Glutamatergic neuron (in vitro differentiated cells): ENCODE measurements around the gene ADCK2. TPM values are rescaled to one million over a fixed set of nuclear protein-coding genes. Genes with fewer than 3 reads are reported as not detected.

ENCODE experiments used
- DNase-seq: peaks from one replicate; pipeline ENCODE4 v3.0.0; 2022
- H3K27ac Mint-ChIP-seq: one replicate; pipeline ENCODE4 v1.8.0; 2020; ENCODE audit warnings: mild to moderate bottlenecking, mixed read lengths, inconsistent platforms; ENCODE audit not compliant: unreplicated experiment
- H3K27me3 Mint-ChIP-seq: one replicate; pipeline ENCODE4 v1.8.0; 2020; ENCODE audit warnings: mild to moderate bottlenecking, moderate library complexity, mixed read lengths, inconsistent platforms; ENCODE audit not compliant: unreplicated experiment
- H3K36me3 Mint-ChIP-seq: one replicate; pipeline ENCODE4 v1.8.0; 2020; ENCODE audit warnings: mild to moderate bottlenecking, mixed read lengths, inconsistent platforms; ENCODE audit not compliant: unreplicated experiment
- H3K4me1 Mint-ChIP-seq: one replicate; pipeline ENCODE4 v1.8.0; 2020; ENCODE audit warnings: mild to moderate bottlenecking, low read depth, mixed read lengths, inconsistent platforms; ENCODE audit not compliant: unreplicated experiment
- H3K4me3 Mint-ChIP-seq: one replicate; pipeline ENCODE4 v1.8.0; 2020; ENCODE audit warnings: mild to moderate bottlenecking, mixed read lengths, inconsistent platforms; ENCODE audit not compliant: unreplicated experiment
- H3K9me3 Mint-ChIP-seq: one replicate; pipeline ENCODE4 v1.8.0; 2020; ENCODE audit warnings: mild to moderate bottlenecking, moderate library complexity, mixed read lengths, inconsistent platforms; ENCODE audit not compliant: unreplicated experiment
- CTCF ChIP-seq: fragments of 200-600 bp; sonication (generic); IDR thresholded peaks from one replicate; pipeline ENCODE4 v1.5.0; 2021; ENCODE audit not compliant: partially characterized antibody, unreplicated experiment
- total RNA-seq: library from RNA; stranded (reverse); fragmentation: NEBNext Ultra II Directional; extraction: Animal tissue kit (Norgen Biotek cat#: 25700); gene quantifications from one replicate; pipeline ENCODE4 v1.2.1, GENCODE V29; 2021; ENCODE audit not compliant: unreplicated experiment

ADCK2 gene
- total RNA-seq, 1 donor from 2014 or later: 9.1 TPM

GRCh38 chr7:140677496-140677895, 4.8 kb downstream of the ADCK2 start:
- Mint-ChIP-seq H3K9me3 (peaks cover 4% of the 10 kb centered on the region), H3K36me3 (no peaks in the 10 kb centered on the region), H3K4me1 (peaks cover 3% of the 10 kb centered on the region), H3K27me3 (peaks cover 2% of the 10 kb centered on the region), H3K27ac (no peak overlapping the region), H3K4me3 (no peak overlapping the region)
- no peak for DNase-seq
- TF ChIP-seq CTCF: no peak

GRCh38 chr7:140678081-140678815, 5.5 kb downstream of the ADCK2 start:
- Mint-ChIP-seq H3K27me3 (peaks cover 2% of the 10 kb centered on the region), H3K4me1 (peaks cover 3% of the 10 kb centered on the region), H3K4me3 (no peak overlapping the region), H3K9me3 (peaks cover 4% of the 10 kb centered on the region), H3K27ac (no peak overlapping the region), H3K36me3 (no peaks in the 10 kb centered on the region)
- no peak for TF ChIP-seq CTCF
- no peak for DNase-seq

DNA sequence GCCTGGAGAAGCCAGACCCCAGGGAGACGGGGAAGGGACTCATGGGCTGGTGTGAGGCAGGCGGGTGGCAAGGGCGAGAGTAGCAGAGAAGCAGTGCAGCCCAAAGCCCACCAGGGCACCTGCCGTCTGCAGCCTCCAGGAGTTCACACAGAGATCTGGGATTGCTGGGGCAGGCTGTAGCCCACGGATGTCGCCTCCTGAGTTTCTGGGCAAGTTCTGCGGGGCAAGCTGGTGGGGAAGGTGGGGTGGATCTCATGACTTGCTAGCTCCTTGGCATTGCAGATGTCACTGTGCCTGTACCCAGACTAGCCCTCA, 6.0 kb downstream of the ADCK2 start:
- H3K27me3 Mint-ChIP-seq: no peaks in the 10 kb centered on the region
- no peak for DNase-seq
- peaks cover 3% of the 10 kb centered on the region for H3K9me3 Mint-ChIP-seq
- no peak for TF ChIP-seq CTCF
- no peaks in the 10 kb centered on the region for H3K36me3 Mint-ChIP-seq
- peaks cover 3% of the 10 kb centered on the region for H3K4me1 Mint-ChIP-seq
- H3K27ac Mint-ChIP-seq: no peak overlapping the region
- H3K4me3 Mint-ChIP-seq: no peak overlapping the region

DNA sequence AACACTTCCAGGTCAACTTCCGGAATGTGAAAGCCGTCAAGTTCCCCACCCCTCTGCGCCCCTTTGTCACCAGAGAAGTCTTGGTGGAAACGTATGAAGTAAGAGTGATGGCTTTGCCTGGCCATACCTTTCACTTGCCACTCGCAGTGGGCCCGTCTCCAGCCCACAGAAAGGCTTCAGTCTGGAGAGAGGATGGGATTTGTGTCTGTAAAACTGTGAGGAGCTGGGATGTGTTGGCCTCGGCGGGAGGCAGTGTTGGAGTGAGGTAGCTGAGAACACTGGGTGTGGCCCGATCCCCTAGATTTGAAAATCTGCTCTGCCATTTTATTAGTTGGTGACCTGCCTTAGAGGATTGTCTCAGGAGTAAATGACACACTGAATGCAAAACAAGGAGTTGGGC, 6.4 kb downstream of the ADCK2 start:
- H3K27ac Mint-ChIP-seq: no peak overlapping the region
- H3K4me3 Mint-ChIP-seq: no peak overlapping the region
- TF ChIP-seq CTCF: no peak
- H3K4me1 Mint-ChIP-seq: peaks cover 3% of the 10 kb centered on the region
- no peaks in the 10 kb centered on the region for H3K36me3 Mint-ChIP-seq
- DNase-seq: no peak
- no peaks in the 10 kb centered on the region for H3K9me3 Mint-ChIP-seq
- H3K27me3 Mint-ChIP-seq: no peaks in the 10 kb centered on the region

GRCh38 chr7:140680886-140681285, 8.1 kb downstream of the ADCK2 start:
- no peak overlapping the region for H3K4me3 Mint-ChIP-seq
- DNase-seq: no peak
- H3K36me3 Mint-ChIP-seq: no peaks in the 10 kb centered on the region
- no peak overlapping the region for H3K27ac Mint-ChIP-seq
- H3K27me3 Mint-ChIP-seq: no peaks in the 10 kb centered on the region
- H3K9me3 Mint-ChIP-seq: no peaks in the 10 kb centered on the region
- TF ChIP-seq CTCF: no peak
- no peaks in the 10 kb centered on the region for H3K4me1 Mint-ChIP-seq
